Measurements from ENCODE around the gene CNTNAP2.
"Not testable (repeated sequence)": the region's sequence is repeated elsewhere in the genome, so short reads cannot be mapped to it uniquely, and the experiment has no call there.

The CNTNAP2 gene

DNA sequence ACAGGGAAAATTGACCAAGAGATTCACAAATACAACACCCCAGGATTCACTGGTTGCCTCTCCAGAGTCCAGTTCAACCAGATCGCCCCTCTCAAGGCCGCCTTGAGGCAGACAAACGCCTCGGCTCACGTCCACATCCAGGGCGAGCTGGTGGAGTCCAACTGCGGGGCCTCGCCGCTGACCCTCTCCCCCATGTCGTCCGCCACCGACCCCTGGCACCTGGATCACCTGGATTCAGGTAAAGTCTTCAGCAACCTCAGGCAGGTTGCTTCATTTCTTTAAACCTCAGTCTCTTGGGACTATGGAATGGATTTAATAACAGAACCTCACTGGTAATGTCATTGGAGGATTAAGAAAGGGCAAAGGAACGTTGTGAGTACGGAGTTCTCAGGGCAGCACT, 2267.1 kb downstream of the CNTNAP2 start:
- no peak for DNase-seq (ENCODE audit: low read depth, low spot score)

DNA sequence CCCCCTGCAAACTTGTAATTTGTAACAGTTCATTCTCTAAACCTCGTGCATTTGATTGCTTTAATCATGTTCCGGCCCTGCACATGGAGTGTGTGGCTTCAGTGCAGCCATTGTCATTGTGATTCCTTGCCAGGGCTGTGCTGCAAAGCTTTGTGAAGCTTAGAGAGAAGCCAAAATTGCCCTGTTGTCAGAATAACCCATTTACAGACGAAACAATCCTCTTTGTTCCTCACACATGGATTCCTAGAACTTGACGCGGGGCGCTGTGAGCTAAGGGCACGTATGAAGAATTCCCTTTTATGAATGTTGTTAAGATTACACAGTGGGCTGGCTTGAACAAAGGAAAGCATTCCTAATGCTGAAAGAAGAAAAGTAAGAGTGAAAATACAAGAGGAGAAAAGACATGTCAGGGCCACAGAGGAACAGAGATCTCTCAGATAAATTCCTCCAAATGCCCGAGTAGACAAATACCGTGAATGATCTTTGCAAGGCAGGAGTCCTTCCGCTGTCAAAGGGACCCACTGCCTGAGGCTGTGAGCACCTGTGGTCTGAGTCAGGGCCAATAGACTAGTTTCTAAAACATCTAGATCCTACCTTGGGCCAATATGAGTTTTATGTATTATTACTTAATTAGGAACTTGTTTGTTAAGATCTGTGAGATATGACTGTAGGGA, 2268.5 kb downstream of the CNTNAP2 start:
- no peak for DNase-seq (ENCODE audit: low read depth, low spot score)

DNA sequence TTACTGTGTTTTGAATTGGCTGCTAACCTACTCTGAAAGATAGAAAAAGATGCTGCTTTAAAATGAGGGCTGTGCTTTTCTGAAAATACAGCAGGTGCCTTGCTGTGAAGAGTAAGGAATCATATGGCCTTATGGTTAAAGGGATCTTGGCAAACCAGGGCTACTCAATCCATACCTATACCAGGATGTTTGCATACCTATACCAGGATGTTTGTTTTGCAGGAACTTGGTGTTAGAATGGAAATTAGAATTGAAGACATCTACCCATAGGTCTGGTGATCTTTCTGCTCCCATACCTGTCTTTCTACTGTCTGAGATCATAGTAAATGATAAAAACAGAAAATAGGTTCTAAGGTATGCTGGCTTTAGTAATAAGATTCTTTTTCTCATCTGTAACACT, 2273.8 kb downstream of the CNTNAP2 start:
- no peak for DNase-seq (ENCODE audit: low read depth, low spot score)

DNA sequence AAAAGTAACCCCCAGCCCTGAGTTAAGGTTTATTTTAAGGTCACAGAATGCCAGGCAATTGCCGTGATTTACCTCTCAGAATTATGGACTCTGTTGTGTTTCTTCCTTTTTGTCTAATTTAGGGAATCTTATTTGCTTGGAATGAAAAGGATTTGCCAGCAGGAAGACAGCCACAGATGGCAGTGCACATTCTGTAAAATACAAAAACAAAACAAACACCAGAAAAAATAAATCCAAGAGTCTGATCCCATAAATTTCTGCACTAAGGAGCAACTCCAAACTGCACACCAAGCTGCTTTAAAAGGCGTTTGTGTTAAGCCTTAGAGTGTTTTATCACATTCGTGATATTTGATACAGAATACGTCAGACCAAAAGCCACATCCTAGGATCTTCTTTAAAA, 2275.0 kb downstream of the CNTNAP2 start:
- DNase-seq (ENCODE audit: low read depth, low spot score), result no peak

DNA sequence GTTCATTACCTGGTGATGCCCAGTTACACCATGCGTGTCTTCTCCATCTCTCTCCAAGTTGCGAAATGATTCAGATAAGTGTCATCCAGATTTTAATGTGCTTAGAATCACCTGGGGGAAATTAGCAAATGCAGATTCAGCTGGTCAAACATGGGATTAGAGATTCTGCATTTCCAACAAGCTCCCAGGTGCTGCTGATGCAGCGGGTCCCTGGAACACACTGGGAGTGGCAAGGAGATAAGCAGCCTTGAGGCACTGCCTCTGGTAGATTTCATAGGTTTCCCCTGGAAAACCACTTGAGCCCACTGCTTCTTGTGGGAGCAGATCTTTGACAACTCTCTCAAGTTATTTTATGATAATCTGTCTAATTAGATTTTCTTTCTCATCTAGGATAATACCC, 2278.0 kb downstream of the CNTNAP2 start:
- DNase-seq (ENCODE audit: low read depth, low spot score), result no peak

DNA sequence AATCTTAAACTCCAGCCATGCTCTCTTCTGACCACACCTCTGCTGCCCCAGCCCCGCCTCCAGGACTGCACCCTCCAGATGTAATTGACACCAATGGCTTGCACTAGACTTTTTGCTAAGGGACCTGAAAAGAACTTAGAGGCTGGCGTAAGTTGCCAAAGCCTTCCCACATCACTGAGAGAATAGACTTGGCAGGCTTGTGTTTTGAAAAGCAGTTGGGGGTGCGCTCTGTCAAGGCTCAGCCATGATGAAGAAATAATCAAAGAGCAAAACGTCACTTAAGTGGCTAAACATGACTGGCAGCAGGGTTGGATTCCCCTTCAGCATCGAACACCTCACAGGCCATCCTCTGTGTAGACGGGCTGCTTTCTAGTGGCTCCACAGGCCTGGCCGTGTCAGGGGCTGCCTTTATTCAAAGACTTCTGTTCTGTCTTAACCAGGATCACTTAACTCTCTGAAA, 2278.8 kb downstream of the CNTNAP2 start:
- peak; percentile 5 for DNase-seq (ENCODE audit: low read depth, low spot score)

DNA sequence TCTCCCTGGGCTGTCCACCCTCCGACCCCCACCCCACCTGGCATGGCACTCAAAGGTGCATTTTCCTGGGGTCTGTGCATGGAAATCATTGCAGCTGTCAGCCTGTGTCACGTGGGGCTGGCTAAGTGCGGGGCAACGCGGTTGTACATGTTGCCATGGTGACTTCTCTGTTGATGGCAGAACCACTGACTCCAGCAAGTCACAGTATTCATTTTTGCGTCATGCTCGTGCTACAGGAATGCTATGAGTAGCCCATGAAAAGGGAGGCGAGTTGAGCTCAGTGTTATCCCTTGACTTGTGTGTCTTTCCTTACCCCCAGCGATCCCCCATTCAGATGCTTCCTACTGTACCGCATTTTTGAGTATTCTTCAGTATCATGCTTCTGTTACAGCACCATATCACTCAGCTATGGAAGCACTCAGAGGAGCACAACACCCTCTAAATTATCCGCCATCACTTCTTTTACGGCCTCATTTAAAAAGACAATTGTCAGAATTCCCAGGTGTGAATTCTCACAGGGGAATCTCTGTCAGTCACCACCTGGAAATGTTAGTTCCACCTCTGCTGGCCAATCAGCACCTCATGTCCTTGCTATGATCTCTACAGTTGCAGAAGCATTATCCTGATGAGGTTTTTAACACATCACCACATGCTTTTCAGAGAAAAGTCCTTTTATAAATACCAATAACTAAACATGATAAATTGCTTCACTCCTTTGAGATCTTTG, 2279.6 kb downstream of the CNTNAP2 start:
- DNase-seq (ENCODE audit: low read depth, low spot score), result no peak

DNA sequence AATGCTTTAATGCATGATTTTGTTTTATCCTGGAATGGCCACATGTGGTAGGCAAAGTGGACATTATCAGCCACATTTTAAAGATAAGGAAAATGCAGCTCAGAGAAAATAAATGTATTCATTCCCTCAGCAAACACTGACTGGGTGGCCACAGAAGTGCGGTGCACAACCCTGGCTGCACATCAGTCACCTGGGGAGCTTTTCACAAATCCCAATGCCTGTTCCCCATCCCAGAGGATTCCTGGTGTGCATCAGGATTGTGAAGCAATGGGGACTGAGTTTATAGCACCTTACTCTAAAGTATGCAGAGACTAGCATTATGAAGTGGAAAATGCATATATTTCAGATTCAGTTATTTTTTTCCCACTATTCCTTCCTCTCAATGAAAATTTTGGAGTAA, 2280.5 kb downstream of the CNTNAP2 start:
- no peak for DNase-seq (ENCODE audit: low read depth, low spot score)

DNA sequence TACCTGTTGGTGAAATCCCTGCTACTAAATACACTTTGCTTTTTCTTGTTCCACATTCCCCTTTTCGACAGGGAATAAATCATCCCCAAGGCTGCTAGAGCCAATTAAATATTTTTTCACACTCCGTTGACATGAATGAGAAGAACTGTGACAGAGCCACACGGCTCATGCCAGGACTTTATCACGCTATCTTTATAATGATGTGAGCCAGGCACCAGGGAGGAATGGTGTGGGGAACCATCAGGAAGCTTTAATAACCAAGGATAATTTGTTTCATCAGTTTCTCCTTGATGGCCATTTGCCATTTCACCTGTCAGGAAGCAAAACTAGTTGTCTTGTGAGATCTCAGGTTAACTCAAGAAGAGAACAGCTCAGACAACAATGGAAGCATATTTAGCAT, 2280.9 kb downstream of the CNTNAP2 start:
- no peak for DNase-seq (ENCODE audit: low read depth, low spot score)

DNA sequence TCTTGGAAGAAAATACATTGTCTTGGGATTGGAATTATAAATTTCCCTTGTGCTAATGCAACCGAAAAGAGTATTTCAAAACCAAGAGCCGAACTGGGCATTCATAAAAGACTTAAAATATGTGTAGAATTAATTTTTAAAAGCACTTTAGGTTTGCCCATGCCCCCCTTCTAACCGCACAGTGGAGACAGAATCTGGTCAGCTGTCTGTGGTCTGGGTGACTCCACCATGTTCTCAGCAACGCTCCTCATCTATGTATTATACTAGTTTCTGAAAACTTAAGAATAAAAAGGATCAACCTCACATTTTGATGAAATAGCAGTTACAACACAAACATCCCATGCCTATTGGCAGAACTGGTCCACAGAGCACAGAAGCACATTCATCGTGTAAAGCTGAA, 2281.4 kb downstream of the CNTNAP2 start:
- DNase-seq (ENCODE audit: low read depth, low spot score), result no peak

DNA sequence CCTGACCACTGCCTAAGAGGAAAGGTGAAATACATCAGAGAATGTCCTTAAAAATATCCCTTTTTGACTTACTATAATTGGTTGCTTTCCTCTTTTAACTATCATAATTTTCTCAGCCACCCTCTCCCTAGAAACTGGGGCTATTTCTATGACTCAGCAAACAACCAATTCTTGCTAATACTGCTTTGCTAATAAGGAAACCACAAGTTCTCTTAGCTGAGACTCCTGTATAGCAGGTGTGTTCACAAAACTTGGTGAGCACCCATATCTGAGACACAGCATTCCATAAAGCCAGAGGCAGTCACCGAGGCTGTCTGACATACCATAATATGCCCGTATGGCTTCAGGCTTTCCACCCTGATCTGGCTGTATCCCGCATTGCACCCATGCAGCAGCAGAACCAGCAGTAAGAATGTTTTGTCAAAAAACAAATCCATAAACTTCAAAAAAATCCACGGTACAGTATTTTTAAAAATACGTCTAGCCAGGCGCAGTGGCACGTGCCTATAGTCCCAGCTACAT, 2282.3 kb downstream of the CNTNAP2 start:
- DNase-seq (ENCODE audit: low read depth, low spot score), result no peak

DNA sequence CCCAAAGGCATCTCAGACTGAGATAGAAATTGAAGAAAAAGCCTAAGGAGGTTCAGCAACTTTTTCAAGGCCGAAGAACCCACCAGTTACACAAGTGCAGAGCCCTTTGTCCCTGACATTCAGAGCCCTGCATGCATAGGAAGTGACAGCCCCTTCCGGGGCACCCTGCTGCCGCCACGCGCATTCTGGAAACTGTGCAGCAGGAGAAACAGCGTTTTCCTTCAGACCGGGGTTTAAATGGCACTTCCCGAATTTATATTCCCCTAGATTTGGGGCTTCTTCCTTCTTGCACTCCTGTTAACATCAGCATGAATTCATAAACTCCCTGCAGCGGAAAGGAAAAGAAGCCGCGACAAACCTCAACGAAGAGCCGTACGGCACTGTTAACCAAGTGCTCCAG, 2283.5 kb downstream of the CNTNAP2 start:
- no peak for DNase-seq (ENCODE audit: low read depth, low spot score)

DNA sequence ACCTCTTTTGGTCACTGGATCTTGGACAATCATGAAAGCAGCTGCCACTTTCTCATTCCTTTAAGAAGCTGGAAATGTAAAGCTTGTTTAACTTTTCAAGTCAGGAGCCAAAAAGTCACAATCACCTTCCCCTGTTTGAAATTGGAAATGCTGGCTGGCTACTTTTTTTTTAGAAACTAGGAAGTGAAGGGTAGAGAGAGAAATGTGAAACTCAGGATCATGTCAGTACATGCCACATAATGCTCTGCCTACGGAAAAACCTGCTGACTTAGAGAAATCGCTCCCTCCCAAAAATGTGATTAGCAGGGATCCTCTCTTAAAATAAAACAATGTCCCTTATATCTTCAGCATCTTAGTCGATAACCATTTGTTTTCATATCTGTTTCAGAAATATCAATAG, 2285.6 kb downstream of the CNTNAP2 start:
- DNase-seq (ENCODE audit: low read depth, low spot score), result no peak

DNA sequence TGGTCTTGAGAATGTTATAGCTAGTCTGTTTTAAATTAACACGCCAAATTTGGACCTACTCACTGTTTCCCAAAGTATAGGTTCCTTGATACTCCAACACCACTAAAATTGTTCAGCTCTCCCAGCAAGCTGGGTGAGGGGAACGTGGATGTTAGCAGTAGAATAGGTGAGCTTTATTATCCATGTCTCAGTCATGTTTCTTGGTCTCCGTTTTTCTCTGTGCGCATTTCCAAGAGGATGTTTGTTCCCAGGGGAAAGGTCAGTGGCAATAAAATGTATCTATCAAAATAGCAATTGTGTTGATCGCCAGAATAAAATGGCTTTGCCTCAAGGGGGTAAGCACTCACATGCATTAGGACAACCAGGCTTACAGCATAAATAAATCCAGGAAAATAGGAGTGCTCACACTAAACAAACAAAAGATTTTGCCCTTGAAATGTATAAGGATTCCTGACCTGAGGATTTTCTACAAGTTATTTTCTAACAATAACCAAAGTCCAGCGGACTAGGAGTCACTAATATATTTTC, 2286.9 kb downstream of the CNTNAP2 start:
- no peak for DNase-seq (ENCODE audit: low read depth, low spot score)

DNA sequence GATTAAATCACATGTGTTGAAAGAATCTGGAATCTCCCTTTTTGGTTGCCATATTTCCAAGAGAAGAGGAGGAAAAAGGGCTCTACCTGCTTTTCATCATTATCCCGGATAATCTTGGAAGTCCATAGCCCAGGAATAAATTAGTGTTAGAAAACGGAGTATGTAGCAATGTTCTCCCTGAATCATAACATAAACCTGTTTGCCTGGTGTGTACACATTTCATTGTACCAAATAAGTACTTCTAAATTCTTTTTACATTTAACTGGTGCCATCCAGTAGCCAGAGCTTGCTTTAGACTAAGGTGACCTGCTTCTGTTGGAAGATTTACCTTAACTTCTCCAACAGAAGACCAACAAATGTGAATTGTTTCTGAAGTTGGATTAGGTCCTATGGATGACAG, 2291.7 kb downstream of the CNTNAP2 start:
- no peak for DNase-seq (ENCODE audit: low read depth, low spot score)

DNA sequence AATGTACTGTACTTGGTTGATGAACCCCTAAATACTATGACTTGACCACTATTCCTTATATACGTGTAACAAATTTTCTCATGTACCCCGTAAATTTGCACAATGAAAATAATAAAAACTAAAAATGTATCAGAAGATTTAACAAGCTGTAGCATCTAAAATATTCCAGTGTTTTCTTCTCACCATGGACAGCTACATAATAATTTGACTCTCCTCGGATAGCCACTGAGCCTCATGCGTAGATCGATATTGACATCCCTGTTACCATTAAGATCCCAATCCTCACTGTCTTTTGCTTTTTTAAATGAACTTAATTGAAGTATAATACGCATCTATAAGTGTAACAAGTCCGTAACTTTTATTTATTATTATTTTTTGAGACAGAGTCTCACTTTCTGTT, 2294.3 kb downstream of the CNTNAP2 start:
- no peak for DNase-seq (ENCODE audit: low read depth, low spot score)

DNA sequence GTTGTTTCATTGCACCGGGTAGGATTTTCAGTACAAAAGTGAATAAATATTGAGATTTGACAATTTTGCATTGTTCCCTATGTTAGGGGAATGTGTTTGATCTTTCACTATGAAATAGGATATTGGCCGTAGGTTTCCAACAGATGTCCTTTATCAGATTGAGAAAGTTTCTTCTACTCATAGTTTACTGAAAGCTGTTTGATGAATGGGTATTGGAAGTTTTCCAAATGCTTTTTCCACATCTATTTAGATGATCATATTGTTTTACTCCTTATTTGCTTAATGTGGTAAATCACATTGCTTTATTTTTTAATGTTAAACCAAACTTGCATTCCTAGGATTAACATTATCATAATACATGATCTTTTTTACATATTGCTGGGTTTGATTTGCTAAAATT, 2296.1 kb downstream of the CNTNAP2 start:
- no peak for DNase-seq (ENCODE audit: low read depth, low spot score)

DNA sequence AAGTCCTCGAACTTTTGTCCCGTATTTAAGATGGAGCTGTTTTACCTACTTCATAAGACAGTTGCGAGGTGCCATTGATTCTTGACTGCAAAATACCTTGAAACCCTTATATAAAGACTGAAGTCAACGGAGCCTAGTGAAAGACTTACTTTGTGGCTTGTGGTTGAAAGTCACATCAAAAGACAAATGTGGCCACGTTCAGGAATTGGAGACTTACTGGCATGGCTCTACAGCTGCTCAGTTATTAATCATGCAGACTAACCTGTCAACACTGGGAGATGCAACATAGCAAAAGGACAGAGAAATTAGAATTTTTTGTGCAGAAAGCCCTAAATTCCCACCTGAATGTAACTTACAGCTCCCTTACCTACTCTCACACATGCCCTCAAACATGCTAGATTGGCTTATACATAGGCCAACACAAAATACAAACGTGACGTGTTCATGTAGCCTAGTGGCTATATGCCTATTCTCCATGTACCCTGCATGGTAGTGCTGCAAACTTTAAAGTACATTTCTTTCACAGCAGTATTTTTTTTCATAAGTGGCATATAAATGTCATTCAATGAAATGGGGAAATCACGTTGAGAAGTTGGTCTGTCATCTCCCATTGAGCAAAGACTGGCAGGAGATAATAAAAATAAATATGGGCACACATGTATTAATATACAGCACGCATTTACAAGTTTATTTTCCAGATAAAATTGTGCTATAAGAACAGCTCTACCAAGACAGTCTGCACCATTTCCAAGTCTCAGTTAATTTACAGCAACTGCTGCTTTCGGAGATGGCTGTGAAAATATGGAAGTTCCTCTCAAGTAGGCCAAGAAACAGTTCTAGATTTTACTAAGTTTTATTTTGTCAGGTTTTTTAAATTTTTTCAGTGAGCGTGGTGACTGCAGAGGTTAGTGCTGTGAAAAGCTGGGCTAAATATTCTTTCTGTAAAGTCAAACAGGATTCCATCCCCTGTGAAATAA, 2303.5 kb downstream of the CNTNAP2 start:
- DNase-seq (ENCODE audit: low read depth, low spot score), result no peak

DNA sequence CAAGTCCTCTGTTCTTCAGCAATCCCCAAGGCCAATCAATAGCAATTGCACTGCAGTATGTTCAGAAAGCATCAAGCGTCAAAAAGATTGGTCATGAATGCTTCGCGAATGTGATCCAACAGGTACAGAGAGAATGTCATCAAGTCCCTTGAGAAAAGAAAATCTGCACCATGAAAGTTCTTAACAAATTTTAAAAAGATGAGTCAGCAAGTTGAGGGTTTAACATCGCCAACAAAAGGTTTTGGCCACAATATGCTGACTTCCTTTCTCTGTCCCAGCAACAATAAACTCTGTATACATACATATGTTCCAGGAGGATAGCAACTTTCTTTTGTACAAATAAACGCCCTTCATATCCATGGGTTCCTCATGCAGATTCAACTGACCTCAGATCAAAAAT, 2305.4 kb downstream of the CNTNAP2 start:
- DNase-seq (ENCODE audit: low read depth, low spot score), result no peak

DNA sequence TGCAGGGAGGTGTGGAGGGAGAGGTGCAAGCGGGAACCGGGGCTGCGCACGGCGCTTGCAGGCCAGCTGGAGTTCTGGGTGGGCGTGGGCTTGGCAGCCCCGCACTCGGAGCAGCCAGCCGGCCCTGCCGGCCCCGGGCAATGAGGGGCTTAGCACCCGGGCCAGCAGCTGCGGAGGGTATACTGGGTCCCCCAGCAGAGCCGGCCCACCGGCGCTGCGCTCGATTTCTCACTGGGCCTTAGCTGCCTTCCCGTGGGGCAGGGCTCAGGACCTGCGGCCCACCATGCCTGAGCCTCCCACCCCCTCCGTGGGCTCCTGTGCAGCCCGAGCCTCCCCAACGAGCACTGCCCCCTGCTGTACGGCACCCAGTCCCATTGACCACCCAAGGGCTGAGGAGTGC, 2309.8 kb downstream of the CNTNAP2 start:
- DNase-seq (ENCODE audit: low read depth, low spot score), result not testable (repeated sequence)

DNA sequence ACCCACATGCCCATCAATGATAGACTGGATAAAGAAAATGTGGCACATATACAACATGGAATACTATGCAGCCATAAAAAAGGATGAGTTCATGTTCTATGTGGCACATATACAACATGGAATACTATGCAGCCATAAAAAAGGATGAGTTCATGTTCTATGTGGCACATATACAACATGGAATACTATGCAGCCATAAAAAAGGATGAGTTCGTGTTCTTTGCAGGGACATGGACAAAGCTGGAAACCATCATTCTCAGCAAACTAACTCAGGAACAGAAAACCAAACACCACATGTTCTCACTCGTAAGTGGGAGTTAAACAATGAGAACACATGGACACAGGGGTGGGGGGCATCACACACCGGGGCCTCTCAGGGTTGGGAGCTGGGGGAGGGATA, 2314.1 kb downstream of the CNTNAP2 start:
- not testable (repeated sequence) for DNase-seq (ENCODE audit: low read depth, low spot score)

Data from brain pericyte (primary cell).